Psoas muscle (tissue), 8 donors: ENCODE data around the gene AKR1C8. TPM values are rescaled to one million over a fixed set of nuclear protein-coding genes. Genes with fewer than 3 reads are reported as not detected.

ENCODE experiments used
- ATAC-seq, 4 donors: fragments of 200-7000 bp; cut with Tn5 transposase; one replicate each; pipeline ENCODE4 v1.9.1; 2020; ENCODE audit warnings: moderate library complexity in 3 of 4, mild to moderate bottlenecking in 2 of 4
- DNase-seq, 2 donors: peaks; one replicate each; pipeline ENCODE4 v3.0.0-alpha.2; 2020
- H3K27ac ChIP-seq: fragments of 200-600 bp; one replicate; pipeline ENCODE4 v1.8.0; 2022
- H3K27me3 ChIP-seq, 3 donors: fragments of 200-600 bp in 1 of 3; one replicate each; pipeline versions ENCODE4 v1.6.1 to v1.8.0; 2013 to 2022; ENCODE audit warnings: low read length in 2 of 3, mild to moderate bottlenecking in 2 of 3, moderate library complexity in 1 of 3; ENCODE audit not compliant: insufficient read depth in 3 of 3
- H3K36me3 ChIP-seq, 2 donors: fragments of 200-600 bp in 1 of 2; one replicate each; pipeline versions ENCODE4 v1.6.1 to v1.8.0; 2013 to 2022; ENCODE audit warnings: low read depth in 1 of 2, mild to moderate bottlenecking in 1 of 2, moderate library complexity in 1 of 2; ENCODE audit not compliant: insufficient read depth in 1 of 2
- H3K4me1 ChIP-seq: fragments of 200-600 bp; one replicate; pipeline ENCODE4 v1.8.0; 2022
- H3K4me3 ChIP-seq: fragments of 200-600 bp; one replicate; pipeline ENCODE4 v1.8.0; 2022; ENCODE audit warnings: mild to moderate bottlenecking
- H3K9me3 ChIP-seq: fragments of 200-600 bp; one replicate; pipeline ENCODE4 v1.8.0; 2022
- CTCF ChIP-seq: fragments of 200-600 bp; IDR thresholded peaks from one replicate; pipeline ENCODE4 v1.8.0; 2022; ENCODE audit warnings: antibody characterized with exemption
- WGBS, 3 donors: extraction: QIAGEN DNeasy Blood & Tissue Kit; methylation state at CpG; one replicate each; pipeline versions ENCODE4 v1.1.6 to v1.1.7; 2013; 5-methylcytosine and 5-hydroxymethylcytosine counted together
- intact Hi-C, 2 donors: fragments of 100-400 bp; cut with DNase I; formaldehyde crosslinking; loops; one replicate each; pipeline versions ENCODE4 v1.11.0 to v1.14.2; 2022
- polyA plus RNA-seq, 3 donors: library from polyadenylated mRNA; stranded (reverse); fragments of 200-250 nt; gene quantifications; one replicate each; pipeline ENCODE4 v1.2.3, GENCODE V29; 2013
- total RNA-seq, 4 donors: library from RNA; stranded (reverse); fragmentation: NEBNext Ultra II Directional in 2 of 4; extraction: Animal tissue kit (Norgen Biotek cat#: 25700) in 2 of 4; gene quantifications; one replicate each; pipeline versions ENCODE4 v1.2.1 to v1.2.4, GENCODE V29; 2021 to 2023
- donor health status: healthy with polysubstance abuse.
- donor health status: DM: no; HTN: no; CAD: no; lungs with moderate emphysema.
- donor health status: Bipolar disorder and iron deficiency.
- donor health status: healthy.
- donor health status: DM: yes; HTN: yes; CAD: no.
- donor health status: DM: no; HTN: no; CAD: no.
- donor health status: DM: no; HTN: no; CAD: no.
- donor health status: DM: yes; HTN: yes; CAD: no.

AKR1C8 gene
- total and polyA plus RNA-seq, 7 donors: not detected

- DNase-seq (no peak), ATAC-seq (no peak)
- Histone ChIP-seq H3K27ac (no peak overlapping the region), H3K4me3 (no peak overlapping the region), H3K9me3 (no peaks in the 10 kb centered on the region), H3K27me3 (peaks cover 0 to 3% (median 0%) of the 10 kb centered on the region in 3 donors), H3K36me3 (no peaks in the 10 kb centered on the region), H3K4me1 (no peaks in the 10 kb centered on the region)
- no peak for TF ChIP-seq CTCF
- 72 to 83% (median 83%) methylated on average over 8 of the region's 8 CpGs for WGBS, 3 donors
- intact Hi-C loops: no loop called here
Observed at GRCh38 chr10:5199398-5199797, 14.4 kb upstream of the AKR1C8 start.

- ATAC-seq: no peak
- H3K4me3 ChIP-seq: no peak overlapping the region
- no peak for DNase-seq
- WGBS, 3 donors: 55 to 79% (median 71%) methylated on average over 3 of the region's 3 CpGs
- no peak for TF ChIP-seq CTCF
- no peak overlapping the region for H3K27ac ChIP-seq
- intact Hi-C loops: no loop called here
- peaks cover 0 to 3% (median 0%) of the 10 kb centered on the region in 3 donors for H3K27me3 ChIP-seq
- no peaks in the 10 kb centered on the region for H3K9me3 ChIP-seq
- H3K4me1 ChIP-seq: no peaks in the 10 kb centered on the region
- H3K36me3 ChIP-seq: no peaks in the 10 kb centered on the region
Observed at GRCh38 chr10:5198386-5198785, 13.4 kb upstream of the AKR1C8 start.

DNA sequence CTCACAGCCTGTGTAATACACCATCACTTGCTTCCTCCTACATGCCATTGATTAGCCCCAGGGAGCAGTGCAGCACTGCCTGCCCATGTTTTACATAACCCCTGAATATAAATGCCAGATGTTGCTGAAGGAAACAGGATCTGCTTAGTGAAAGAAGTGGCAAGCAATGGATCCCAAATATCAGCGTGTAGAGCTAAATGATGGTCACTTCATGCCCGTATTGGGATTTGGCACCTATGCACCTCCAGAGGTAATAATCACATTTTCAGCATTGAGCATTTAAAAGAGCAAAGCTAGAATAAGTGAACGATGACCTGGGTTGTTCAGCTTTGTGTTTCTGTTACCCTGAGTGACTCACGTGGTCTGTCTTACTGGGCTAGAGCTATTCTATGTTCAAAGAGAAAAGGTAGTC lies 11.8 kb upstream of the AKR1C8 start, which contains the start of gene AKR1C4:
AKR1C4 (plus strand) TSS at position 136 of the 412 bp plus-strand sequence; CDS start at position 167, 31 bp downstream.
- no peaks in the 10 kb centered on the region for H3K4me1 ChIP-seq
- H3K27me3 ChIP-seq: no peaks in the 10 kb centered on the region
- intact Hi-C loops: no loop called here
- ATAC-seq (no peak), DNase-seq (no peak)
- 36 to 55% (median 37%) methylated on average over 4 of the region's 4 CpGs for WGBS, 3 donors
- no peak for TF ChIP-seq CTCF
- no peaks in the 10 kb centered on the region for H3K9me3 ChIP-seq
- H3K27ac ChIP-seq: no peak within 1 kb of the TSS
- no peaks in the 10 kb centered on the region for H3K36me3 ChIP-seq
- no peak within 1 kb of the TSS for H3K4me3 ChIP-seq

DNA sequence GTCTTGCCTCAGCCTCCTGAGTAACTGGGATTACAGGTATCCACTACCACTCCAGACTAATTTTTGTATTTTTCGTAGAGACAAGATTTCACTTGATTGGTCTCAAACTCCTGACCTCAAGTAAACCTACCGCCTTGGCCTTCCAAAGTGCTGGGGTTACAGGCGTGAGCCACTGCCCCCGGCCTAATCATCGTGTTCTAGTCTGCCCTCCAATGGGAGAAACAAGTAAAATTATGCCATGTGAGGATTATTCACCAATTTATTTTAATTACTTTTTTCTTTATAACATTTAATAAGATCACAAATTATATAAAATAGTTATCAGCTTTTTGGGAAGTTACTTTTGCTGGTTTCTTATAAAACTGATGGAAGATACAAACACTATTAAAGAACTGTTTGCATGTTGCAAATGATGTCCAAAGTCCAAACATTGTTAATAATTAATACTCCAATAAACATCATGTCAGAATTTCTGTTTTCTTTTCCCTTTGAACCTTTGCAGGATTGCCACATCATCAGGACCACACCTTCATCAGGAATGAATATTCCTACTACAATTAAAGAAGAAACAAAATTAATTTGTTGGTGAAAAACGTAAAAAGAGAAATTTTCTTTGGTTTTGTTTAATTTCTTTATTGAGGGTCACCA lies 10.9 kb upstream of the AKR1C8 start:
- intact Hi-C loops: no loop called here
- TF ChIP-seq CTCF: no peak
- no peak overlapping the region for H3K27ac ChIP-seq
- H3K4me3 ChIP-seq: no peak overlapping the region
- H3K4me1 ChIP-seq: no peaks in the 10 kb centered on the region
- H3K36me3 ChIP-seq: no peaks in the 10 kb centered on the region
- no peak for DNase-seq
- no peaks in the 10 kb centered on the region for H3K9me3 ChIP-seq
- no peaks in the 10 kb centered on the region for H3K27me3 ChIP-seq
- no peak for ATAC-seq
- 82 to 91% (median 86%) methylated on average over 6 of the region's 6 CpGs for WGBS, 3 donors

DNA sequence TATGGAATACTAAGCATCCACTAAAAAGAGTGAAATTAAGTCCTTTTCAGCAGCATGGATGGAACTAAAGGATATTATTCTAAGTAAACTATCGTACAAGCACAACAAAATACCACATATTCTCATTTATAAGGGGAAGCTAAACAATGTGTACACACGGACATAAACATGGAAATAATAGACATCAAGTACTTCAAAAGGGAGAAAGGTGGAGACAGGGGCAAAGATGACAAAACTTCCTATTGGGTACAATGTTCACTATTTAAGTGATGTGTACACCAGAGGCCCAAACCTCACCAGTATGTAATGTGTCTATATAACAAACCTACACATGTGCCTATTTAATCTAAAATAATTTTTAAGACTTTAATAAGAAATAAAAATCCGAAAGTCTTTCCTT lies 9.5 kb upstream of the AKR1C8 start:
- H3K9me3 ChIP-seq: no peaks in the 10 kb centered on the region
- no peak for DNase-seq
- intact Hi-C loops: no loop called here
- H3K27me3 ChIP-seq: no peaks in the 10 kb centered on the region
- no peak overlapping the region for H3K4me3 ChIP-seq
- ATAC-seq: no peak
- H3K4me1 ChIP-seq: no peaks in the 10 kb centered on the region
- H3K27ac ChIP-seq: no peak overlapping the region
- WGBS, 3 donors: 86 to 92% (median 89%) methylated on average over 3 of the region's 3 CpGs
- TF ChIP-seq CTCF: no peak
- no peaks in the 10 kb centered on the region for H3K36me3 ChIP-seq
